Colonic mucosa (tissue), 4 donors: ENCODE data around the gene TRIM33. TPM values are rescaled to one million over a fixed set of nuclear protein-coding genes. Genes with fewer than 3 reads are reported as not detected.
"Not testable (repeated sequence)": the region's sequence is repeated elsewhere in the genome, so short reads cannot be mapped to it uniquely, and the experiment has no call there.

ENCODE experiments used
- DNase-seq: peaks from one replicate; pipeline ENCODE4 v3.0.0-alpha.2; 2020
- H3K27ac ChIP-seq: fragments of 200-600 bp; one replicate; pipeline ENCODE4 v1.8.0; 2021
- H3K27me3 ChIP-seq: fragments of 200-600 bp; one replicate; pipeline ENCODE4 v1.8.0; 2021
- H3K36me3 ChIP-seq: fragments of 200-600 bp; one replicate; pipeline ENCODE4 v1.8.0; 2021
- H3K4me1 ChIP-seq: fragments of 200-600 bp; one replicate; pipeline ENCODE4 v1.8.0; 2021; ENCODE audit warnings: mild to moderate bottlenecking
- H3K4me3 ChIP-seq: fragments of 200-600 bp; one replicate; pipeline ENCODE4 v1.8.0; 2021
- H3K9ac ChIP-seq, 2 donors: one replicate each; pipeline ENCODE4 v1.7.0; 2013; ENCODE audit warnings: control low read depth in 2 of 2, low read depth in 2 of 2, low read length in 2 of 2
- H3K9me3 ChIP-seq: fragments of 200-600 bp; one replicate; pipeline ENCODE4 v1.8.0; 2021
- intact Hi-C: fragments of 100-400 bp; cut with DNase I; formaldehyde crosslinking; loops from one replicate; pipeline ENCODE4 v1.14.1; 2022
- total RNA-seq, 2 donors: library from RNA; stranded (reverse); fragmentation: NEBNext Ultra II Directional in 1 of 2; extraction: Animal tissue kit (Norgen Biotek cat#: 25700) in 1 of 2; gene quantifications; one replicate each; pipeline ENCODE4 v1.2.1, GENCODE V29; 2021
- TF ChIP-seq, protein P1 (sequence below): fragments of 200-600 bp; IDR thresholded peaks from one replicate; pipeline ENCODE4 v1.8.0; 2022; ENCODE audit warnings: antibody characterized with exemption, mild to moderate bottlenecking
- donor health status: healthy.
- donor health status: DM: no; HTN: no; CAD: no.
- donor health status: DM: no; HTN: no; CAD: no.

Gene TRIM33
- total RNA-seq, 2 donors from 2014 or later = 26.7 to 29.2 TPM

DNA sequence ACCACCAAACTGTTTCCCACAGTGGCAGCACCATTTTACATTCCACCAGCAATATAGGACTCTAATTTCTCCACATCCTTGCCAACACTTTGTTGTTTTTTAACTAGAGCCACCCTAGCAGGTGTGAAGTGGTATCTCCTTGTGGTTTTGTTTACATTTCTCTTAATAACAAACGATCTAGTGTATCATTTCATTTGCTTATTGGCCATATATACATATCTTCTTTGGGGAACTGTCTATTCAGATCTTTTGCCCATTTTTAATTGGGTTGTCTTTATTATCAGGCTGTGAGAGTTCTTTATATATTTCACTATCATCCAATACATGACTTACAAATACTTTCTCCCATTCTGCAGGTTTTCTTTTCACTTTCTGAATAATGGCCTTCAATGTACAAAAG, 18.0 kb downstream of the TRIM33 start:
- no peak overlapping the region for H3K9ac ChIP-seq
- H3K27me3 ChIP-seq = no peaks in the 10 kb centered on the region
- H3K36me3 ChIP-seq = no peaks in the 10 kb centered on the region
- TF ChIP-seq, protein P1, sequence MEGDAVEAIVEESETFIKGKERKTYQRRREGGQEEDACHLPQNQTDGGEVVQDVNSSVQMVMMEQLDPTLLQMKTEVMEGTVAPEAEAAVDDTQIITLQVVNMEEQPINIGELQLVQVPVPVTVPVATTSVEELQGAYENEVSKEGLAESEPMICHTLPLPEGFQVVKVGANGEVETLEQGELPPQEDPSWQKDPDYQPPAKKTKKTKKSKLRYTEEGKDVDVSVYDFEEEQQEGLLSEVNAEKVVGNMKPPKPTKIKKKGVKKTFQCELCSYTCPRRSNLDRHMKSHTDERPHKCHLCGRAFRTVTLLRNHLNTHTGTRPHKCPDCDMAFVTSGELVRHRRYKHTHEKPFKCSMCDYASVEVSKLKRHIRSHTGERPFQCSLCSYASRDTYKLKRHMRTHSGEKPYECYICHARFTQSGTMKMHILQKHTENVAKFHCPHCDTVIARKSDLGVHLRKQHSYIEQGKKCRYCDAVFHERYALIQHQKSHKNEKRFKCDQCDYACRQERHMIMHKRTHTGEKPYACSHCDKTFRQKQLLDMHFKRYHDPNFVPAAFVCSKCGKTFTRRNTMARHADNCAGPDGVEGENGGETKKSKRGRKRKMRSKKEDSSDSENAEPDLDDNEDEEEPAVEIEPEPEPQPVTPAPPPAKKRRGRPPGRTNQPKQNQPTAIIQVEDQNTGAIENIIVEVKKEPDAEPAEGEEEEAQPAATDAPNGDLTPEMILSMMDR = no peak
- H3K27ac ChIP-seq = no peak overlapping the region
- no peaks in the 10 kb centered on the region for H3K9me3 ChIP-seq
- no peak for DNase-seq
- intact Hi-C loops = no loop called here
- H3K4me3 ChIP-seq = no peak overlapping the region
- peaks cover 4% of the 10 kb centered on the region for H3K4me1 ChIP-seq

DNA sequence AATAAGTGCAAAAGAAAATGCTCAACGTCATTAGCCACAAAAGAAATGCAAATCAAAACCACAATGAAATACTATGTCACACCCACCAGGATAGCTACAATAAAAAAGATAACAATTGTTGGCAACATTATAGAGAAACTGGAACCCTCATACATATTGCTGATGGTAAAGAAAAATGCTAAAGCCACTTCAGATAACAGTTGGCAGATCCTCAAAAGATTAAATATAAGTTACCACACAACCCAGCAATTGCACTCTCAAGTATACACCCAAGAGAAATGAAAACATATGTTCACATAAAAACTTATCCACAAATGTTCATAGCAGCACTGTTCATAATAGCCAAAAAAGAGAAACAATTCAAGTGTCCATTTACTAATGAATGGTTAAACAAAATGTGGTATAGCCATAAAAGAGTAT, 20.7 kb downstream of the TRIM33 start:
- Histone ChIP-seq H3K27ac (no peak overlapping the region), H3K4me3 (no peak overlapping the region), H3K36me3 (no peaks in the 10 kb centered on the region), H3K4me1 (peaks cover 4% of the 10 kb centered on the region), H3K9ac (no peak overlapping the region), H3K9me3 (no peaks in the 10 kb centered on the region), H3K27me3 (no peaks in the 10 kb centered on the region)
- intact Hi-C loops = no loop called here
- TF ChIP-seq, protein P1 = no peak
- DNase-seq = no peak

DNA sequence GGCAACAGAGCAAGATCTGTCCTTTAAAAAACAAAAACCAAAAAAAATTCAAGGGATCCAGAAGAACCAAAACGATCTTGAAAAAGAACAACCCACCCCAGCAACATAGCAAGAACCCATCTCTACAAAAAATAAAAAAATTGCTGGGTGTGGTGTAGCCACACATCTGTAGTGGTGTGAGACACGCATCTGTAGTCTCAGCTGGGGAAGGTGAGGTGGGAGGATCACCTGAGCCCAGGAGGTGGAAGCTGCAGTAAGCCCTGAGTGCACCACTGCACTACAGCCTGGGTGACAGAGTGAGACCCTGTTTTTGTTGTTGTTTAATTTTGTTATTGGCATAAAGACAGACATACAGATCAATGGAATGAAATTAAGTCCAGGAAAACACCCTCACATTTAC, 22.3 kb downstream of the TRIM33 start:
- no peak overlapping the region for H3K9ac ChIP-seq
- DNase-seq = no peak
- intact Hi-C loops = no loop called here

DNA sequence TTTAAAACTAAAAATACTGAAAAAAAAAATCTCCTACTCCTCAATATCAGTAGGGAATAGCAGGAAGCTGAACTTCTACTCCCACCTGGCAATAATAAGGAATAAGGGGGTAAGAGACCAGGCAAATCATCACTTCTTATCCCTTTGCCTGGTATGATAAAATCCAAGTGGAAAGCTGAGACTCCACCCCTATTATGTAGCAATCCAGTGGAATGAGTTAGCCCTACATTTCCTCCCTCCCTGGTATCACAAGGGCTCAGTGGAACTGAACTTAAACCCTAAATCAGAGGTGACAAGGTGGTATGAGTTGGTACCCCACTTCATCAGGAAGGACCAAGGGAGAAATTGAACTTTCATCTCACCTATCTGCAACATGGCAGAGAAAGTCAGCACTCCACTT, 25.7 kb downstream of the TRIM33 start:
- no peak overlapping the region for H3K9ac ChIP-seq
- no peaks in the 10 kb centered on the region for H3K9me3 ChIP-seq
- H3K4me3 ChIP-seq = no peak overlapping the region
- no peaks in the 10 kb centered on the region for H3K36me3 ChIP-seq
- peaks cover 2% of the 10 kb centered on the region for H3K4me1 ChIP-seq
- no peak overlapping the region for H3K27ac ChIP-seq
- TF ChIP-seq, protein P1 = no peak
- intact Hi-C loops = no loop called here
- H3K27me3 ChIP-seq = no peaks in the 10 kb centered on the region
- DNase-seq = no peak

More for the DNA sequence above, 22.3 kb downstream of the TRIM33 start:
- Histone ChIP-seq H3K4me1 (peaks cover 4% of the 10 kb centered on the region), H3K4me3 (no peak overlapping the region), H3K36me3 (no peaks in the 10 kb centered on the region), H3K9me3 (no peaks in the 10 kb centered on the region), H3K27me3 (no peaks in the 10 kb centered on the region), H3K27ac (no peak overlapping the region)
- TF ChIP-seq, protein P1 = no peak

DNA sequence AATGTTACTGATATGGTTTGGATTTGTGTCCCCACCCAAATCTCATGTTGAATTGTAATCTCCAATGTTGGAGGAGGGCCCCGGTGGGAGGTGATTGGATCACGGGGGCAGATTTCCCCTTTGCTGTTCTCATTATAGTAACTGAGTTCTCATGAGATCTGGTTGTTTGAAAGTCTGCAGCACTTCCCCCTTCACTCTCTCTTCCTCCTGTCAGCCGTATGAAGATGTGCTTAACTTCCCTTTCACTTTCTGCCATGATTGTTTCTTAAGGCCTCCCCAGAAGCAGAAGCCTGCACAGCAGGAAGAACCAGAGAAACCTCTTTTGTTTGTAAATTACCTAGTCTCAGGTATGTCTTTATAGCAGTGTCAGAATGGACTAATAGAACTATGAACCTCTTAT, 28.4 kb downstream of the TRIM33 start:
- intact Hi-C loops = no loop called here
- no peak overlapping the region for H3K9ac ChIP-seq
- DNase-seq = no peak
- H3K27me3 ChIP-seq = no peaks in the 10 kb centered on the region
- H3K4me1 ChIP-seq = no peaks in the 10 kb centered on the region
- H3K36me3 ChIP-seq = no peaks in the 10 kb centered on the region
- no peak overlapping the region for H3K27ac ChIP-seq
- TF ChIP-seq, protein P1 = no peak
- H3K4me3 ChIP-seq = no peak overlapping the region
- no peaks in the 10 kb centered on the region for H3K9me3 ChIP-seq

DNA sequence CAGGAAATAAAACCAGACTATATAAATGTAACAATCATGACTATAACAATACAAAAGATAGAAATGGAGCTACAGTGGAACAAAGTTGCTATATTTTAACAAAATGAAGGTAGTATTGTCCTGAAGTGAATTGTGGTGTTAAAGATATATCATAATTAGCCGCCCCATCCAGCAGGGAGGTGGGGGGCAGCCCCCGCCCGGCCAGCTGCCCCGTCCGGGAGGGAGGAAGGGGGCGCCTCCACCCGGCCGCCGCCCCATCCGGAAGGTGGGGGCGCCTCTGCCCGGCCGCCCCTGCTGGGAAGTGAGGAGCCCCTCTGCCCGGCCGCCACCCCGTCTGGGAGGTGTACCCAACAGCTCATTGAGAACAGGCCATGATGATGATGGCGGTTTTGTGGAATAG, 31.4 kb downstream of the TRIM33 start:
- H3K9me3 ChIP-seq, H3K27me3 ChIP-seq, H3K36me3 ChIP-seq, H3K4me3 ChIP-seq, H3K9ac ChIP-seq, H3K27ac ChIP-seq, H3K4me1 ChIP-seq, intact Hi-C loops, DNase-seq: not testable (repeated sequence)
